GM21390 (cell line): ENCODE data around the gene PCDHGC4.

Experiments
- ATAC-seq: cut with Tn5 transposase; IDR thresholded peaks from one replicate; pipeline ENCODE4 v1.9.1; 2021; ENCODE audit not compliant: unreplicated experiment

Gene PCDHGC4

DNA sequence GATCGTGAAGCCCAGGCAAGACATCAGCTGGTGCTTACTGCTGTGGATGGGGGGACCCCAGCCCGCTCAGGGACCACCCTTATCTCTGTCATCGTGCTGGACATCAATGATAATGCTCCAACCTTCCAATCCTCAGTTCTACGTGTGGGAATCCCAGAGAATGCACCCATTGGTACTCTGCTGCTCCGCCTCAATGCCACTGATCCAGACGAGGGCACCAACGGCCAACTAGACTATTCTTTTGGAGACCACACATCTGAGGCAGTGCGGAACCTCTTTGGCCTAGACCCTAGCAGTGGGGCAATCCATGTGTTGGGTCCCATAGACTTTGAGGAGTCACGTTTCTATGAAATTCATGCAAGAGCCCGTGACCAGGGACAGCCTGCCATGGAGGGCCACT, 5.0 kb downstream of the PCDHGC4 start:
- no peak for ATAC-seq

DNA sequence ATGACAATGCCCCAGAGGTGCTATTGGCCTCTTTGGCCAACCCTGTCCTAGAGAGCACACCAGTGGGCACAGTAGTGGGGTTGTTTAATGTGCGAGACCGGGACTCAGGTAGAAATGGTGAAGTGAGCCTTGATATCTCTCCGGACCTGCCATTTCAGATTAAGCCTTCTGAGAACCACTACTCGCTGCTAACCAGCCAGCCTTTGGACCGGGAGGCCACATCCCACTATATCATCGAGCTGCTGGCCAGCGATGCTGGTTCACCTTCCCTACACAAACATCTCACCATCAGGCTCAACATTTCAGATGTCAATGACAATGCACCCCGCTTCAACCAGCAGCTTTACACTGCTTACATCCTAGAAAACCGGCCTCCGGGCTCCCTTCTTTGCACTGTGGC, 5.4 kb downstream of the PCDHGC4 start:
- no peak for ATAC-seq

DNA sequence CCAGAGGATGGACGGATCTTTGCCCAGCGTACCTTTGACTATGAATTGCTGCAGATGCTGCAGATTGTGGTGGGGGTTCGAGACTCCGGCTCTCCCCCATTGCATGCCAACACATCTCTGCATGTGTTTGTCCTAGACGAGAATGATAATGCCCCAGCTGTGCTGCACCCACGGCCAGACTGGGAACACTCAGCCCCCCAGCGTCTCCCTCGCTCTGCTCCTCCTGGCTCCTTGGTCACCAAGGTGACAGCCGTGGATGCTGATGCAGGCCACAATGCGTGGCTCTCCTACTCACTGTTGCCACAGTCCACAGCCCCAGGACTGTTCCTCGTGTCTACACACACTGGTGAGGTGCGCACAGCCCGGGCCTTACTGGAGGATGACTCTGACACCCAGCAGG, 5.9 kb downstream of the PCDHGC4 start:
- ATAC-seq = no peak

DNA sequence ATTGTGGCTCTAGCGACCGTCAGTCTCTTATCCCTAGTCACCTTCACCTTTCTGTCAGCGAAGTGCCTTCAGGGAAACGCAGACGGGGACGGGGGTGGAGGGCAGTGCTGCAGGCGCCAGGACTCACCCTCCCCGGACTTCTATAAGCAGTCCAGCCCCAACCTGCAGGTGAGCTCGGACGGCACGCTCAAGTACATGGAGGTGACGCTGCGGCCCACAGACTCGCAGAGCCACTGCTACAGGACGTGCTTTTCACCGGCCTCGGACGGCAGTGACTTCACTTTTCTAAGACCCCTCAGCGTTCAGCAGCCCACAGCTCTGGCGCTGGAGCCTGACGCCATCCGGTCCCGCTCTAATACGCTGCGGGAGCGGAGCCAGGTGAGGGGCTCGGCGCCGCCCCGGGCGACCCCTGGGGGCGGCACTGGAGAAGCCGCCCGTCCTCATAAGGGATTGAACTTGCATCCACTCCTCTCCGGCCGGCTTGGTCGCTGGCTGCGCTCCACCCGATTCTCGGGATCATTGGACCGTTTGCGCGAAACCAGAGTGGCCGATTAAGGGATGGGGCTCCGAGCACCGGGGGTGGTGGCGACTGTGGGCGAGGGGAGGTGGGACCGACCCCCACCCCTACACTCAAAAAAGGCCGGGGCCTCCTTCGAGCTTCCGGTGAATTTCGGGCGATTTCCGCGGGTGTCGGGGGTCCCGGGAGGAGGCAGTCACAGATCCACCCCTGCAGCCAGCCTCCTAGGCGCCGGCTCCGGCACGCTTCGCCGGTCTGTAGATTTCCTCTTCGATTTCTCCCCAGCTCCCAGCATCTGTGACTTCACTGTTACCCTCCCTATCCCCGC, 6.7 kb downstream of the PCDHGC4 start:
- peak; percentile 23 for ATAC-seq

DNA sequence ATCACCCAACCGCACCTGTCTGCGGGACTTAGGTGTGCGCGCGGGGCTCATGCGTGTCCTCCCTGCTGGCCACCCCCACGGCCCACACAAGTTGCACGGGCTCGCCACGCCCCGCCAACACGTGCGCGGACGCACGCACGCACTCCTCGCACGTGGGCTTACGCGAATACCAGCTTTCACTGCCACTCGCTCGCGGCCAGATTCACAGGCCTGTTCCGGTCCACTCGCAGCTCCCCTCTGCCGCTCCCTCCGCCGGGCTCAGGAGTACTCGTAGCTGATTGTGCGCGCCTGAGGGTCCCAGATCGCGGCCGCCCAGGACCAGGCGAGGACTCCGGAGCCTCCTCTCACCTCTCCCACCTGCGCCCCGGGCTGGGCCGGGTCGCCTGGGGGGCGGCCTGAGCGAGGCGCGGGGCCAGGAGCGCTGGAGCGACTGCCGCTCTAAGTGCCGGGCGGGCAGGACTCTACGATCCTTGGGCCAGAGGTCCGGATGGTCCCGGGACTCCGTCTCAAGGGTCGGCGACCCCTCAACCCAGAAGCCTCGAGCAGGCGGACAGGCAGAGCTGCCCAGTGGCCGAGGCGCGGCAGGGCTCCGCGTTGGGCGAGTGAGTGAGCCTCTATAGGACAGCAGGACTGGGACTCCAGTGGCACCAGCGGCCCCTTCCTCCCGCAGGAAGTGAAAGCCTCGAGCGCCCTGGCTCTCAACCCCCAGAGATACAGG, 7.5 kb downstream of the PCDHGC4 start:
- peak; percentile 53 for ATAC-seq

DNA sequence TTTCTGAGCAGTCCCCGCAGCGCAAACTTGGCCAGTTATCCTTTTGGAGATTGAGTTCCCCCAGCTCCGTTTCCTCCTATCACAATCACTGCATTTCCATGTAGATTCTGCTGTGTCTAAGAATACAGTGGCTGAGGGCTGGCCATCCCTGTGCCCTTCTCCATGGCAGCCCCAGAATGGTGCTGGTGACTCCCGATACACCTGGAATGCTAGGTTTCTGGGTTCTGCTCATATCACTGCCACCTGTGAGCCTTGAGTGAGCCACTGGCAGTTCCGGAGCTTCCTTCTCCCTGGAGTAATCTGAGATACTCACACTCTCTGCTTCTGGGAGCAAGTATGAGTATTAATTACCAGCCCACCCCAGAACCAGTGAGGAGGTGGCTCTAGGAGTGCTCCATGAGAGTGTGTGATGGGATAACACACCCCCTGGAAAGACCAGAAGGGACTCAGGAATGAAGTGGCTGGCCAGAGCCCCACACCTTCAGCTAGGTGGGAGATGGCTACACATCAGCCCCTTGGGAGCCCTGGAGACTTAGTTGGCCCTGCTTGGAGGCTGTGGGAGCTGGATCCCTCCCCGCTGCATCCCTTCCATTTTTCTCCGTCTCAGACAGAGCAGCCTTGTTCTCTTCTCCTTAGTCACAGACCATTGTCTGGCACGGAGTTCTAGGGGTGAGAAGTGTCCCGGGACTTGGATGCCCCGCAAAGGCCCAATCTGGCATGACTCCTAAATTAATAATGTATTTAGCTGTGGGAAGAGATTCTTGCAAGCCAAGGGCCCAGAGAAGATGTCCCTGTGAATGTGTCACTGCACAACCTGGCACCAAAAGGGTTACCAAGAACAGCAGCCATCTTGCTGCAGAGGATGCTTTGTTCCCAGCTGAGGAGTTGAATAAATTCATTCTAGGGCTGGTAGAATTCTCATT, 8.9 kb downstream of the PCDHGC4 start:
- no peak for ATAC-seq

DNA sequence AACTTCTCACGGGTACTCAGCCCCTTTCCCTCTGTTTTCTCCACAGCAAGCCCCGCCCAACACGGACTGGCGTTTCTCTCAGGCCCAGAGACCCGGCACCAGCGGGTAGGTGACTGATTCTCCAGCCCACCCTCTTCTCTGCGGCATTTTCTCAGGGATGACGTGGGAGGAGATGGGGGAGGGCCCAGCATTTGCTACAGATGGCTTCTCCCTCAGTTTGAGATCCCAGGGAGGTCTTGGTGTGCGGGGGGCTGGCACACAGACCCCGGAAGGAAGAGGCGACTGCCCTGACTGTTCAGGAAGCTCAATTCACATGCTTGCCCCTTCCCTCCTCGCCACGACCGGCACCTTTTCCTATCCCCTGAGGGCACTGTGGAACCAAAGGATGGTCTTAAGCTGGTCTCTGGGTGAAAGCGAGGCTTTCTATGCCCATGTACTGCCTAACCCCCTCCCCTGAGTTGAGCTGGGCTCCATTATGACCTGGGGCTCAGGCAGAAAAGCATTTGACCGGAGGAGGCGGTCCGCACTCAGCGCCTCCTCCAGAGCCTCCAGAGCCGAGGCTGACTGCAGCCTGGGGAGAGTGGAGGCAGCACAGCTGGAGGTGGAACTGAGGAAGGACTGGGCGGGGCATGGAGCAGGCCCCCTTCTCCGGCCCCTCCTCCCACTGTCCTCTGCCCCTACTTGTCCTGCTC, 10.1 kb downstream of the PCDHGC4 start:
- no peak for ATAC-seq

DNA sequence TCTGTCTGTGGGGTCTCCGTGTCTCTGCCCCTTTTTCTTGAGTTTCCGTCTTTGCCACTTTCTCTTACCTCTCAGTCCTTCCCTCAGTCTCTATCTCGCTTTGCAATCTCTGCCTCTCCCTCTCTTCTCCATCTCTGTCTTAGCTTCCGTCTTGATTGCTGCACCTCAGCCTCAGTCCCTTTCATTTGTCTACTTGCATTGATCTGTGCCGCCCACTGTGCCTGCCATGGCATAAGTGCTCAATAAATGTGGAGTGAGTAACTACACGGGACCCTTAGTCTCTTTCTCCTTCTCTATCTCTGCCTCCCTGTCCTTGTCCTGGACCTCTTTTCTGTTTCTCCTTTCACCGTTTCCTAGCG, 10.6 kb downstream of the PCDHGC4 start:
- ATAC-seq = no peak

DNA sequence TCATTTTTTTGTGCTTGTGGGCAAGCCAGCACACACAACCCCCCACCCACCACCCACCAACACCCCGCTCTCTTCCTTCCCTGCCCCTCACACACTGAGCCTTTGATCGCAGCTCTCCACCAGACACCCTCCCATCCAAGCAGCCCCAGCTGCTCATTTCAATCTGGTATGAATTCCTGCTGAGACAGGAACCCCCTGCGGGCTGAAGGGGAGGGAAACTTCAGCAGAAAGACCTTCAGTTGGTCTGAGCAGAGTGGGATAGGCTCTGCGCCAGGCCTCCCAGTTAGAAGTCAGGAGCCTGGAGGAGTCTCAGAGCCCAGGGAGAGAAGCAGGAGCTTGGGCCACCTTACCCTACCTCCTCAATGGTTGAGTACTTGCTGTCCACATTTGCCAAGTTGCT, 11.2 kb downstream of the PCDHGC4 start:
- ATAC-seq = no peak

DNA sequence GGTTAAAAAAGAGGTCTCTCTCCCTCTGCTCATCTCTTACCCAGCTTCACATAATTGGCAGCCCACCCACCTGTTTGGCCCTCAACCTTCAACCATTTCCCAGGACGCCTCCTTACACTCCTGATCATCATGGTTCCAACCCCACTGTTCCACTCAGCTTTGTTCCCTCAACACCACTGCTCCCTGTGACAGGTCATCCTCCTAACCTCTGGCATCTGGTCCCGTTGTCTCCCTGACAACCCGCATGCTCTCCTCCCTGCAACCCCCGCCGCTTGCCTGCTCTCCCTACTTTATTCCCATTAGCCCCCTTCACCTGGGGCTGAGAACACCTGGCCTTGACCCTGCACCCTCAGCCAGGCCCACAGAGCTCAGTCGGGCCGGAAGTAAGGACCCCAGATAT, 16.9 kb downstream of the PCDHGC4 start:
- no peak for ATAC-seq

DNA sequence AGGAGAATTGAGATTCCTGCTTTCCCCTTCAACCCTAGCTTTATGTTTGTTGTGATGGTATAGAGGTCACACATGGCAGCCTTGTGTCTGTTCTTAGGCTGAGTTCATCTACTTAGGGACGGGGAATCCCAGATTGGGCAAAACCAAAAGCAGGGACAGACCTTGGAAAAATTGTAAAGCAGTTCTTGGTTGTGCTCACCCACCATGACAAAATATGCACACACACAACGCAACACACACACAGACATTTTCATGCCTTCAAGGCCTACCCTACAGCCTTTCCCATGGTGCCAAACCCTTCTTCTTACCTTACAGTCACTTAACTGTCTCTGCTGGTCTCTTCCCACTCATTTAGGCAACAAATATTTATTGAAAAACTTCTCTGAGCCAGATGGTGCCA, 18.9 kb downstream of the PCDHGC4 start:
- no peak for ATAC-seq

DNA sequence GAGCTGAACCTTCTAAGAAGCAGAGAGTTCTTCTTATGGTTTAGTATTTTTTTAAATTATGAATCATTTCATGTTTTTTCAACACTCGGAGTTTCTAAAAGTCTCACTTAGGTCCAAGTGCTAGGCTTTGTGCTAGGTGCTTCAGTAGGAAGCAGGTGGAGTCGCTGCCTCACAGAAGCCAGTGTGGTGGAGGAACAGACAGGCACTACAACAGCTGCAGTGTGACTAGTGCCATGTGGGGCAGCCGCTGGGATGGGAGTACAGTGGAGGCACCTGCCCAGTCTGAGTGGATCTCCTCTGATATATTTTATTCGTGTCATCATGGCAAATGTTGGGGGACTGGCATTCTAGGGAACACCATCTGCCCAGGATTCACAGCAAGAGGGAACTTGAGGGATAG, 19.4 kb downstream of the PCDHGC4 start:
- no peak for ATAC-seq

DNA sequence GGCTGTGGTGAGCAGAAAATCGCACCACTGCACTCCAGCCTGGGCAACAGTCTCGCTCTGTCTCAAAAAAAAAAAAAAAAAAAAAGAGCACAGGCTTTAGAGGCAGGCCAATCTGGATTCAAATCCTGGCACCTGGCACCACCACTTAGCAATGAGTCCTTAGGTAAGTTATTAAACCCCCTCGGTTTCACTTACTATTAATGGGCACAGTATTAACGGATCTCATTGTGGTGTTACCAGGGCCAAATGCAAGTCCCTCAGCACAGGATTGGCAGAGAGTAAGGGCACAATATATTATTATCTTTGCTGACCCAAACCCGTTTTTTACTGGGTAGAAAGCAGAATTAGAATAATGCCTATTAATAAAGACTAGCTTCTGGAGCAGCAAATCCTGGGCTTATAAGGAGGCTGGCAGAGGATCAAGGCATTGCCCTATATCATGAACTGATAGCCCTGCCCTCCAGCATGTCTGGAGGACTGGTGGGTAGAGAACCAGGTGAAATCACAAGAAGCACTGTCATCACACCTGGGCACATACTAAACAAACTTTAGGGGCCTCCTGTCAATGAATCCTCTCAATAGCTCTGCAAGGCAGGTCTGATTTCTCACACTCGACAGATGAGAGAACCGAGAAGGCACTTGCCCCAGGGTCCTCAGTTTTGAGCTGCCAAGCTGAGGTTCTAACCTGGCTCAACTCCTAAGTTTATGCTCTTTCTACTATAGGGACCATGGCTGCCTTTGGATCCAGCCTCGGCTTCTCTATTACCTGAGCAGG, 21.7 kb downstream of the PCDHGC4 start:
- no peak for ATAC-seq

DNA sequence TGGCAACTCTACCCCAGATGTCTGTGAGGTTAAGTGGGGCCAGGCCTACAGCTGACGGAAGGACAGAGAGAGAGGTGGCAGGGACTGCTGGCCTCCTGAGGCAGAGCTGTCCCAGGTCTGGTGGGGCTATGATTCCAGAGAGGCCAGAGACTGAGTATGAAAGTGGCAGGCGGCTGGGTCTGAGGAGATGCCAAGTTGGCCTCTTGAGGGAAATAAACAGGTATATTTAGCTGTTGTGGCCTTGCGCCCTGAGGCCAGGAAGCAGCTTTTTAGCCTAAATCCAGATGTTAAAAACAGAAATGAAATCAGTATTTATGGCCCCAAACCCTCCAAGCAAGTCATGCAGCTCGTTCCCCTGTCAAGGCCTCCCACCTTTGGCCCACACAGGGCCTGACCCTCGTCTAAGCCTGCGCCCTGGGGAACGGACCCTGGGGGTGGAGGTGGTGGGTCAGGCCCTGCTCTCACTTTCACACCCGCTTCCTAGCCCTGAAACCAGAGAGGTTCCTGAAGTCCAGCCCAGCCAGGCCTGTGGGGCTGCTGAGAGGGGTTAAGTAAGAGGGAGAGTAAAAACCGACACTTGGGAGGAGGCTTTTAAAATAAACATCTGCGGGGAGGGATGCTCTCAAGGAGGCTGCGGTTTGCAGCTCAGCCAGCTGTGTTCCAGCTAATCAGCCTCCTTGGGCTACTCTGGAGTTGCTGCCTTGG, 22.7 kb downstream of the PCDHGC4 start:
- ATAC-seq = peak; percentile 48

DNA sequence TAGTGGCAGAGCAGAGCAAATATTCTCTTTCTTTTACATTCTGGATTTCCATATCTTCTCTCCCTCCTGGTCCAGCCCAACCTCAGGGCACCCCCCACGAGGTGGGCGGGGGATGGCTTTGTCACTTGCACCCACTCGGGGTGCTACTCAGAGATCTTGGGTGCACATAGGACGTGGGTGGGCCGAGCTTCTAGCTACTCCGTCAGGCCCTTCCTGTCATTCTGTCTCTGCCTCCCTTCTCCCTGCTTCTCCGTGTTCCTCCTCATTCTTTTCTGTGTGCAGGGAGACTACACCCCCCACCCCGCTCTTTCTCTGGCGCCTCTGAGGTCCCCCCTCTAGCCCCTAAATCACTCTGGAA, 23.6 kb downstream of the PCDHGC4 start:
- no peak for ATAC-seq

DNA sequence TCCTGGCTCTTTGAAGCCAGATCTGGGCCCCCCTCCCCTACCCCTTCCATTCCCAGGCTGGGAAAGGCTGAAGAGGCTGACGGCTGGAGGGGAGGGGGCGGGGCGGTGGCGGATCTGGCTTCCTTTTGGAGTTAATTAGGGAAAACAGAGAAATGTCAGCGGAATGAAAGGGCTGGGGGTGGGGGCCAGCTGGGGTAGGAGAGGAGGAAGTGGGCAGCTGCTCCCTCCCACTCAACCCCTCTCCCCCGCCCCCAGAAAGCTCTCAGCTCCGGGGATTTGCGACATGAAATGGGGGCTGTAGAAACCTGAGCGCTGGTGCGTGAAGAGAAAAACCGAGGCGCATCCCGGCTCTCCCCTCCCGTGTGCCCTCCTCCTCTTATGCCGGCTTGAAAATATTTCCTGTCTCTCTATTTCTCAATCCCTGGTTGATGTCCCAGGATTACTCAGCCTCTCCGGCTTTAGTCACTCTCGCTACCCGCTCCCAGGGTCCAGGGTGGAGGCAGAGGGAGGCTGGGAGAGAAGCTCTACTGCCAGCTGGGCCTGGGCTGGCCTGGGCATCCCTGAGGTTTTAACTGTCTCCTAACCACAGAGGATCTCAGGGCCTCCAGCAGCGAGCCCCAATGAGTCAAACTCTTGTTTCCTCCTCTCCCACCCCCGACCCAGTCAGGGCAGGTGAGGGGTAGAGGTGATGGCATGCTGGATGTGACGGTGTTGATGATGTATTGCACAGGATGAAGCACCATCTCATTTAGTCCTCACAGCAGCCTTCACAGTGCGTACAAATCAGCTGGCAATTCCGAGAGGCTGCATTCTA, 24.2 kb downstream of the PCDHGC4 start:
- ATAC-seq = no peak

DNA sequence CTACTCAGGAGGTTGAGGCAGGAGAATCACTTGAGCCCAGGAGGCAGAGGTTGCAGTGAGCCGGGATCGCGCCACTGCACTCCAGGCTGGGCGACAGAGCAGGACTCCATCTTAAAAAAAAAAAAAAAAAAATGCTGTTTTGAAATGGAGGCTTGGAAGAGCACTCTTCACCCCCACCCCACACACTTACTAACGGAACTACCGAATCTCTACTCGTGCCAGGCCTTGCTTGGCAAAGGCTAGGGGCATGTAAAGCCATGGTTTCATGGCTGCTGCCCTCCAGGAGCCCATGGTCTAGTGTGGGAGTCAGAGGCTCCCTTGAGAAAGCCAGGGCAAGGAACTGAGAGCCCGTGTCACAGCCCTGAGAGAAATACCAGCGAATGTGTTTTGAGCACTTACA, 25.3 kb downstream of the PCDHGC4 start:
- no peak for ATAC-seq

DNA sequence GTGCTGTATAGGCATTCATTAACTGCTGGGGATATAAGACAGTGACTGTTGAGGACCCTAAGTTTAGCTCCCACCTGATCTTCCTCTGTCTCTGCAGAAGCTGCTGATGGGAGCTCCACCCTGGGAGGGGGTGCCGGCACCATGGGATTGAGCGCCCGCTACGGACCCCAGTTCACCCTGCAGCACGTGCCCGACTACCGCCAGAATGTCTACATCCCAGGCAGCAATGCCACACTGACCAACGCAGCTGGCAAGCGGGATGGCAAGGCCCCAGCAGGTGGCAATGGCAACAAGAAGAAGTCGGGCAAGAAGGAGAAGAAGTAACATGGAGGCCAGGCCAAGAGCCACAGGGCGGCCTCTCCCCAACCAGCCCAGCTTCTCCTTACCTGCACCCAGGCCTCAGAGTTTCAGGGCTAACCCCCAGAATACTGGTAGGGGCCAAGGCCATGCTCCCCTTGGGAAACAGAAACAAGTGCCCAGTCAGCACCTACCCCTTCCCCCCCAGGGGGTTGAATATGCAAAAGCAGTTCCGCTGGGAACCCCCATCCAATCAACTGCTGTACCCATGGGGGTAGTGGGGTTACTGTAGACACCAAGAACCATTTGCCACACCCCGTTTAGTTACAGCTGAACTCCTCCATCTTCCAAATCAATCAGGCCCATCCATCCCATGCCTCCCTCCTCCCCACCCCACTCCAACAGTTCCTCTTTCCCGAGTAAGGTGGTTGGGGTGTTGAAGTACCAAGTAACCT, 26.2 kb downstream of the PCDHGC4 start:
- peak; percentile 21 for ATAC-seq
